ENCODE data around the gene PAK4.

- no peak for TF ChIP-seq POLR2A (IDR thresholded peaks at IDR 0.05; ENCODE audit: low read length)
- no peak for TF ChIP-seq GATA1 (IDR thresholded peaks at IDR 0.05; ENCODE audit: low read depth, low read length)
These were observed 34.7 kb upstream of the PAK4 start for GRCh38 chr19:39090881-39091280.
